K562 (cell line): ENCODE results near the gene TOR1A. TPM values are rescaled to one million over a fixed set of nuclear protein-coding genes. Genes with fewer than 3 reads are reported as not detected.

Source experiments
- ATAC-seq: fragments of 200-7000 bp; cut with Tn5 transposase; 3 replicates; pipeline ENCODE4 v1.9.1; 2020; ENCODE audit warnings: moderate library complexity
- BruUV-seq: library from RNA; stranded (reverse); fragments of 400-500 nt; replicated peaks from 2 replicates; lab custom pipeline; 2021; lab: Mats Ljungman, UMichigan
- CTCF ChIA-PET: fragments of 300-600 bp; formaldehyde crosslinking; extraction: SDS; loops from one replicate; lab custom pipeline; 2021; ENCODE audit warnings: low intra/inter-chr PET ratio; lab: Yijun Ruan, JAX
- POLR2A ChIA-PET: fragments of 300-600, 350-650 bp; sonication (Branson Sonifier 250); formaldehyde crosslinking; extraction: SDS; loops from one replicate; lab custom pipeline; 2021; ENCODE audit warnings: antibody characterized with exemption, inconsistent platforms; lab: Yijun Ruan, JAX
- DNase-seq, 4 experiments: peaks; one replicate each; pipeline versions ENCODE4 v3.0.0 to v3.0.0-alpha.2; 2011 to 2018; ENCODE audit warnings: low spot score in 3 of 4, mixed read lengths in 3 of 4; ENCODE audit errors: extremely low read depth in 1 of 4
- FAIRE-seq: peaks from 2 replicates; lab custom pipeline; 2011; peaks lifted over from hg19 to GRCh38; lab: Jason Lieb, UNC
- H2AFZ ChIP-seq: 2 replicates; pipeline ENCODE4 v1.6.0; 2011; ENCODE audit warnings: low read depth, low read length, control low read depth, inconsistent platforms
- H3K27ac ChIP-seq: fragments of 200-600 bp; 3 replicates; pipeline ENCODE4 v1.8.0; 2011; ENCODE audit warnings: low read depth, mild to moderate bottlenecking, control low read depth, inconsistent platforms, low read length, moderate library complexity, mixed read lengths; ENCODE audit errors: extremely low read depth
- H3K27me3 ChIP-seq, 2 experiments: fragments of 300-600 bp in 1 of 2; 2 replicates in 1 of 2; 3 replicates in 1 of 2; pipeline versions ENCODE4 v1.6.0 to v1.8.0; 2011; ENCODE audit warnings: inconsistent platforms in 2 of 2, low read length in 2 of 2, mild to moderate bottlenecking in 1 of 2, mixed read lengths in 1 of 2, moderate library complexity in 1 of 2; ENCODE audit not compliant: control insufficient read depth in 2 of 2, insufficient read depth in 2 of 2
- H3K36me3 ChIP-seq: fragments of 300-600 bp; 3 replicates; pipeline ENCODE4 v1.8.0; 2011; ENCODE audit warnings: mild to moderate bottlenecking, low read length, inconsistent platforms; ENCODE audit not compliant: control insufficient read depth, insufficient read depth
- H3K4me1 ChIP-seq, 2 experiments: fragments of 200-600 bp in 1 of 2; replicated peaks in 1 of 2; 2 replicates in 1 of 2; 3 replicates in 1 of 2; pipeline versions ENCODE4 v1.5.1 to v1.8.0; 2011; ENCODE audit warnings: inconsistent platforms in 2 of 2, low read length in 2 of 2, mild to moderate bottlenecking in 1 of 2, mixed read lengths in 1 of 2, moderate library complexity in 1 of 2; ENCODE audit not compliant: control insufficient read depth in 2 of 2, insufficient read depth in 2 of 2
- H3K4me2 ChIP-seq: 2 replicates; pipeline ENCODE4 v1.6.1; 2011; ENCODE audit warnings: low read length, control low read depth, inconsistent platforms, mixed read lengths; ENCODE audit not compliant: insufficient read depth
- H3K4me3 ChIP-seq: fragments of 200-600 bp; sonication (generic), shearing (Covaris generic); 2 replicates; pipeline ENCODE4 v1.5.1; 2016; ENCODE audit warnings: control low read depth, inconsistent platforms
- H3K79me2 ChIP-seq: fragments of 200-600 bp; 3 replicates; pipeline ENCODE4 v1.8.0; 2011; ENCODE audit warnings: low read length, inconsistent platforms; ENCODE audit not compliant: control insufficient read depth, insufficient read depth
- H3K9ac ChIP-seq, 2 experiments: 2 replicates each; pipeline versions ENCODE4 v1.6.0 to v1.6.1; 2011; ENCODE audit warnings: low read depth in 2 of 2, low read length in 2 of 2, control low read depth in 1 of 2, inconsistent platforms in 1 of 2, mild to moderate bottlenecking in 1 of 2, mixed read lengths in 1 of 2; ENCODE audit not compliant: insufficient read depth in 1 of 2
- H3K9me1 ChIP-seq: one replicate; pipeline ENCODE4 v1.6.0; 2011; ENCODE audit warnings: inconsistent platforms, mild to moderate bottlenecking, low read length, moderate library complexity; ENCODE audit not compliant: control insufficient read depth, insufficient read depth
- H3K9me3 ChIP-seq: replicated peaks from 2 replicates; pipeline ENCODE4 v1.5.1; 2011; ENCODE audit warnings: low read depth, low read length, inconsistent platforms; ENCODE audit not compliant: control insufficient read depth, insufficient read depth
- H4K20me1 ChIP-seq: replicated peaks from 2 replicates; pipeline ENCODE4 v1.6.1; 2011; ENCODE audit warnings: low read length, inconsistent platforms, mixed read lengths; ENCODE audit not compliant: control insufficient read depth, insufficient read depth
- CBFA2T3 ChIP-seq: fragments of 450-650 bp; IDR thresholded peaks from 2 replicates; pipeline ENCODE4 v1.6.1; 2017
- DIDO1 ChIP-seq: fragments of 450-650 bp; IDR thresholded peaks from 2 replicates; pipeline ENCODE4 v1.6.1; 2016; ENCODE audit warnings: low read depth, missing biosample characterization, missing genetic modification characterization
- MBD2 ChIP-seq: sonication (generic); IDR thresholded peaks from 2 replicates; pipeline ENCODE4 v1.6.1; 2016; ENCODE audit warnings: low read depth, borderline replicate concordance
- MEF2A ChIP-seq: IDR thresholded peaks from 2 replicates; pipeline ENCODE4 v1.6.1; 2011; ENCODE audit warnings: low read depth, mild to moderate bottlenecking, low read length, moderate library complexity; ENCODE audit not compliant: control insufficient read depth
- RBM17 ChIP-seq: fragments of 200-400 bp; formaldehyde crosslinking; IDR thresholded peaks from 2 replicates; pipeline ENCODE4 v1.6.1; 2017; ENCODE audit warnings: low read depth, mild to moderate bottlenecking, low read length, borderline replicate concordance
- THRAP3 ChIP-seq: fragments of 450-650 bp; IDR thresholded peaks from 2 replicates; pipeline ENCODE4 v1.6.1; 2016; ENCODE audit warnings: mild to moderate bottlenecking, inconsistent platforms, borderline replicate concordance
- TRIM28 ChIP-seq: fragments of 450-650 bp; IDR thresholded peaks from 2 replicates; pipeline ENCODE4 v1.6.1; 2017
- ZNF217 ChIP-seq: sonication (generic); formaldehyde crosslinking; IDR thresholded peaks from 2 replicates; pipeline ENCODE4 v1.8.0; 2022; ENCODE audit warnings: mild to moderate bottlenecking, missing genetic modification reagents
- WGBS: fragments of 100-300 bp; shearing (Covaris generic); methylation state at CpG from one replicate; pipeline ENCODE4 v1.1.6; 2016; ENCODE audit warnings: low coverage, mixed read lengths; ENCODE audit not compliant: insufficient coverage; ENCODE audit errors: missing lambda C conversion rate; 5-methylcytosine and 5-hydroxymethylcytosine counted together
- in situ Hi-C: fragments of 300-500 bp; cut with MboI; formaldehyde crosslinking; loops from 4 replicates; pipeline ENCODE4 v1.15.0; 2018; ENCODE audit warnings: inconsistent platforms, mixed read lengths
- intact Hi-C: fragments of 100-400 bp; cut with micrococcal nuclease; formaldehyde crosslinking; loops from 2 replicates; pipeline ENCODE4 v1.14.2; 2022
- polyA plus RNA-seq, 8 experiments: library from polyadenylated mRNA; depleted of rRNA in 4 of 8; stranded (reverse) in 5 of 8; unstranded in 3 of 8; fragments of >200 nt; fragmentation: Nextera tagmentation in 2 of 8; fragmentation: Illumina TruSeq in 1 of 8; extraction: Ambion mirVana in 2 of 8; extraction: Trizol in 1 of 8; gene quantifications; 2 replicates each; pipeline versions ENCODE4 v1.2.1 to v1.2.3, GENCODE V29; 2011 to 2014; ENCODE audit warnings: inconsistent platforms in 1 of 8, missing spikeins in 1 of 8
- total RNA-seq, 7 experiments: library from RNA; depleted of rRNA in 6 of 7; stranded (reverse); fragments of >200 nt in 6 of 7; fragmentation: Illumina TruSeq in 2 of 7; extraction: Trizol in 2 of 7; gene quantifications; 2 replicates each; pipeline versions ENCODE4 v1.2.1 to v1.2.3, GENCODE V29; 2011 to 2021; ENCODE audit warnings: low replicate concordance in 1 of 7
- TF ChIP-seq, protein P1 (sequence below): fragments of 250-450 bp; sonication (Bioruptor Pico); IDR thresholded peaks from 2 replicates; pipeline ENCODE4 v1.4.0; 2020; ENCODE audit warnings: mild to moderate bottlenecking, moderate library complexity
- TF ChIP-seq, protein P2 (sequence below), 2 experiments: IDR thresholded peaks in 1 of 2; conservative IDR thresholded peaks in 1 of 2; 2 replicates each; pipeline ENCODE4 v1.6.1; 2016; ENCODE audit warnings: low read depth in 2 of 2, mild to moderate bottlenecking in 1 of 2, missing compliant biosample characterization in 1 of 2, missing genetic modification characterization in 1 of 2, moderate library complexity in 1 of 2
- TF ChIP-seq, protein P3 (sequence below), 2 experiments: fragments of 450-650 bp; conservative IDR thresholded peaks; 2 replicates each; pipeline ENCODE4 v1.6.1; 2017; ENCODE audit warnings: mild to moderate bottlenecking in 2 of 2, moderate library complexity in 2 of 2
- TF ChIP-seq, protein P4 (sequence below): sonication (generic); formaldehyde crosslinking; IDR thresholded peaks from 2 replicates; pipeline ENCODE4 v1.8.1; 2022; ENCODE audit warnings: missing genetic modification reagents

Gene TOR1A
- total and polyA plus RNA-seq, 9 of the 15 experiments (the other 6 are each of a cell fraction or from before 2014, with no cell fraction given), result 4.5 to 85.8 (median 51.3) TPM

DNA sequence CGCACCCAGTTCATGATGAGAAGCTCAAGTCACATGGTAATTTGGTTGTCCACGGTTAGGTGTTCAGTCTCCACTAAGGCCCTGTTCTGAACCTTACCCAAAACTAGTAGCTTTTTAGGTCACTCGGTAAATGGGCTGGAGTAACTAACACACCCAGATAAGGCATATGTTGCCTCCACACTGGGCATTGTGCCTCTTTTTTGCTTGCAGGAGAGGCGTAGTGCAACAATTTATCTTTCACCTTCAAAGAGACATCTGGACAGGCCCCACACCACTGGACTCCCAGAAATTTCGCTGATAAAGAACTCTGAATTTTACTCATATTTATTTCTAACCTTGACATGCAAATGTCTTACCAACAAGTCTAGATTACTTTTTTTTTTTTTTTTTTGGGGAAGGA lies 54.3 kb downstream of the TOR1A start:
- Histone ChIP-seq H3K27ac (peak overlapping the region; percentile 29; the same call in 1 of the 3 replicates), H3K9me1 (peaks cover 4% of the 10 kb centered on the region), H3K9ac (peak overlapping the region in 1 of 2 experiments; percentile 38; a peak in 1 of 4 replicates), H3K4me1 (peaks cover 10 to 16% of the 10 kb centered on the region in 2 experiments; a peak in 4 of 5 replicates), H4K20me1 (no peaks in the 10 kb centered on the region), H3K79me2 (no peaks in the 10 kb centered on the region), H3K36me3 (no peaks in the 10 kb centered on the region), H3K9me3 (no peaks in the 10 kb centered on the region), H3K27me3 (no peaks in the 10 kb centered on the region), H2AFZ (peak overlapping the region; percentile 10; the same call in 1 of the 2 replicates), H3K4me3 (no peak overlapping the region), H3K4me2 (peak overlapping the region; percentile 54)
- intact Hi-C loops, result no loop called here
- whole genome bisulfite sequencing, result 3% methylated on average over 5 of the region's 5 CpGs
- FAIRE-seq (peak; percentile 64), DNase-seq (peak in 3 of 4 experiments; percentile 8 to 74 (median 47)), ATAC-seq (peak; percentile 74)
- CTCF ChIA-PET, result no interaction called here
- in situ Hi-C loops, result no loop called here
- no TSS peak for BruUV-seq
- POLR2A ChIA-PET, result interaction anchor here (1.0 to 2.4 kb wide), 3 partner anchors 10 to 21 kb away, joined by 5 to 7 read pairs (median 5); no protein-coding TSS in a partner anchor
- no peak for TF ChIP-seq DIDO1 (tag)
- TF ChIP-seq TRIM28, result no peak
- no peak for TF ChIP-seq MEF2A
- TF ChIP-seq, protein P1, sequence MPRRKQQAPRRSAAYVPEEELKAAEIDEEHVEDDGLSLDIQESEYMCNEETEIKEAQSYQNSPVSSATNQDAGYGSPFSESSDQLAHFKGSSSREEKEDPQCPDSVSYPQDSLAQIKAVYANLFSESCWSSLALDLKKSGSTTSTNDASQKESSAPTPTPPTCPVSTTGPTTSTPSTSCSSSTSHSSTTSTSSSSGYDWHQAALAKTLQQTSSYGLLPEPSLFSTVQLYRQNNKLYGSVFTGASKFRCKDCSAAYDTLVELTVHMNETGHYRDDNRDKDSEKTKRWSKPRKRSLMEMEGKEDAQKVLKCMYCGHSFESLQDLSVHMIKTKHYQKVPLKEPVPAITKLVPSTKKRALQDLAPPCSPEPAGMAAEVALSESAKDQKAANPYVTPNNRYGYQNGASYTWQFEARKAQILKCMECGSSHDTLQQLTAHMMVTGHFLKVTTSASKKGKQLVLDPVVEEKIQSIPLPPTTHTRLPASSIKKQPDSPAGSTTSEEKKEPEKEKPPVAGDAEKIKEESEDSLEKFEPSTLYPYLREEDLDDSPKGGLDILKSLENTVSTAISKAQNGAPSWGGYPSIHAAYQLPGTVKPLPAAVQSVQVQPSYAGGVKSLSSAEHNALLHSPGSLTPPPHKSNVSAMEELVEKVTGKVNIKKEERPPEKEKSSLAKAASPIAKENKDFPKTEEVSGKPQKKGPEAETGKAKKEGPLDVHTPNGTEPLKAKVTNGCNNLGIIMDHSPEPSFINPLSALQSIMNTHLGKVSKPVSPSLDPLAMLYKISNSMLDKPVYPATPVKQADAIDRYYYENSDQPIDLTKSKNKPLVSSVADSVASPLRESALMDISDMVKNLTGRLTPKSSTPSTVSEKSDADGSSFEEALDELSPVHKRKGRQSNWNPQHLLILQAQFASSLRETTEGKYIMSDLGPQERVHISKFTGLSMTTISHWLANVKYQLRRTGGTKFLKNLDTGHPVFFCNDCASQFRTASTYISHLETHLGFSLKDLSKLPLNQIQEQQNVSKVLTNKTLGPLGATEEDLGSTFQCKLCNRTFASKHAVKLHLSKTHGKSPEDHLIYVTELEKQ (CRISPR knock-in tag), result no peak
- no peak for TF ChIP-seq ZNF217 (CRISPR knock-in tag)
- TF ChIP-seq, protein P2, sequence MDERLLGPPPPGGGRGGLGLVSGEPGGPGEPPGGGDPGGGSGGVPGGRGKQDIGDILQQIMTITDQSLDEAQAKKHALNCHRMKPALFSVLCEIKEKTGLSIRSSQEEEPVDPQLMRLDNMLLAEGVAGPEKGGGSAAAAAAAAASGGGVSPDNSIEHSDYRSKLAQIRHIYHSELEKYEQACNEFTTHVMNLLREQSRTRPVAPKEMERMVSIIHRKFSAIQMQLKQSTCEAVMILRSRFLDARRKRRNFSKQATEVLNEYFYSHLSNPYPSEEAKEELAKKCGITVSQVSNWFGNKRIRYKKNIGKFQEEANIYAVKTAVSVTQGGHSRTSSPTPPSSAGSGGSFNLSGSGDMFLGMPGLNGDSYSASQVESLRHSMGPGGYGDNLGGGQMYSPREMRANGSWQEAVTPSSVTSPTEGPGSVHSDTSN (CRISPR knock-in tag; IDR thresholded peaks at IDR 0.05; ENCODE audit: low read depth), result no peak
- TF ChIP-seq, protein P2 (tag; conservative IDR thresholded peaks at IDR 0.05; ENCODE audit: low read depth), result peak; percentile 25; the same call in 1 of the 2 replicates
- TF ChIP-seq, protein P3, sequence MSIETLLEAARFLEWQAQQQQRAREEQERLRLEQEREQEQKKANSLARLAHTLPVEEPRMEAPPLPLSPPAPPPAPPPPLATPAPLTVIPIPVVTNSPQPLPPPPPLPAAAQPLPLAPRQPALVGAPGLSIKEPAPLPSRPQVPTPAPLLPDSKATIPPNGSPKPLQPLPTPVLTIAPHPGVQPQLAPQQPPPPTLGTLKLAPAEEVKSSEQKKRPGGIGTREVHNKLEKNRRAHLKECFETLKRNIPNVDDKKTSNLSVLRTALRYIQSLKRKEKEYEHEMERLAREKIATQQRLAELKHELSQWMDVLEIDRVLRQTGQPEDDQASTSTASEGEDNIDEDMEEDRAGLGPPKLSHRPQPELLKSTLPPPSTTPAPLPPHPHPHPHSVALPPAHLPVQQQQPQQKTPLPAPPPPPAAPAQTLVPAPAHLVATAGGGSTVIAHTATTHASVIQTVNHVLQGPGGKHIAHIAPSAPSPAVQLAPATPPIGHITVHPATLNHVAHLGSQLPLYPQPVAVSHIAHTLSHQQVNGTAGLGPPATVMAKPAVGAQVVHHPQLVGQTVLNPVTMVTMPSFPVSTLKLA (conservative IDR thresholded peaks at IDR 0.05), result no peak
- no peak for TF ChIP-seq MBD2
- TF ChIP-seq CBFA2T3, result peak; percentile 79
- TF ChIP-seq RBM17, result no peak
- TF ChIP-seq, protein P4, sequence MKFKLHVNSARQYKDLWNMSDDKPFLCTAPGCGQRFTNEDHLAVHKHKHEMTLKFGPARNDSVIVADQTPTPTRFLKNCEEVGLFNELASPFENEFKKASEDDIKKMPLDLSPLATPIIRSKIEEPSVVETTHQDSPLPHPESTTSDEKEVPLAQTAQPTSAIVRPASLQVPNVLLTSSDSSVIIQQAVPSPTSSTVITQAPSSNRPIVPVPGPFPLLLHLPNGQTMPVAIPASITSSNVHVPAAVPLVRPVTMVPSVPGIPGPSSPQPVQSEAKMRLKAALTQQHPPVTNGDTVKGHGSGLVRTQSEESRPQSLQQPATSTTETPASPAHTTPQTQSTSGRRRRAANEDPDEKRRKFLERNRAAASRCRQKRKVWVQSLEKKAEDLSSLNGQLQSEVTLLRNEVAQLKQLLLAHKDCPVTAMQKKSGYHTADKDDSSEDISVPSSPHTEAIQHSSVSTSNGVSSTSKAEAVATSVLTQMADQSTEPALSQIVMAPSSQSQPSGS (CRISPR knock-in tag), result no peak
- no peak for TF ChIP-seq THRAP3
